Iris pigment epithelial cell (primary cell): ENCODE measurements around the gene KDM5B.
"Not testable (repeated sequence)": the region's sequence is repeated elsewhere in the genome, so short reads cannot be mapped to it uniquely, and the experiment has no call there.

Experiments
- DNase-seq: peaks from one replicate; pipeline ENCODE4 v3.0.0-alpha.2; 2011; ENCODE audit warnings: low read depth

KDM5B gene

GRCh38 chr1:202812176-202813026 lies 4.2 kb upstream of the KDM5B start:
- no peak for DNase-seq

- peak; percentile 17 for DNase-seq
Measured at GRCh38 chr1:202811296-202812175, 3.3 kb upstream of the KDM5B start.

DNA sequence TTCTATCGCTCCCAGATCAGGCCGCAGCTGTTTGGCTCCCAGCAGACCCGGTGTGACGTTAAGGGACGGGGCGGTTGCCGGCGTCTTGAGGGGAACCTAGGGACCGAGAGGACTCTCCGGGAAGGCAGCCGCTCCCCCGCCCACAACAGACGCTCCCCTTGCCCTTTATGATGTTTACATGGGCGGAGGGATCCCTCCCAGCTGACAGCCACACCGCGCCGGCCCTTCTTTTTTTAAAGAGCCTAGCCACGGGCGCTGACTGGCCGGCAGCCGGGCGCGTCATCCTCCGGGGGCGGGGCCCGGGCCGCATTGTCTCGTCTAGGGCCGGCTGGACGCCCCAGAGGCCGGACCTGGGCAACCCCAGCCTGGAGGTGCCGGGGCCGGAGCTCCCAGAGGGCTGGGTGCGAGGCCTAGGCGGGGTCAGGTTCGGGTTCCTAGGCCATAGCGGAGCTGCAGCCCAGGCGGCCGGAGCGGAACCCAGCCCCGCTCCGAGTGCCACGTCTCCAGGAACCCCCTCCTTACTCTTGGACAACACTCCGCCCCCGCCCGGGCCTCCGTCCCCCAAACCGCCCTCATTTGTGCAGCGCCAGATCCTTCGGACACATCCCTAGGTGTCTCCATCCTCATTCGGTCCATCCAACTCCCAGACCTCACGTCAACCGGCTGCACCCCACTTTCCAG lies 2.5 kb upstream of the KDM5B start, which contains the start of gene PCAT6:
Gene PCAT6, plus strand, starts transcription at position 340 of the 681 bp plus-strand sequence.
- peak; percentile 97 for DNase-seq

DNA sequence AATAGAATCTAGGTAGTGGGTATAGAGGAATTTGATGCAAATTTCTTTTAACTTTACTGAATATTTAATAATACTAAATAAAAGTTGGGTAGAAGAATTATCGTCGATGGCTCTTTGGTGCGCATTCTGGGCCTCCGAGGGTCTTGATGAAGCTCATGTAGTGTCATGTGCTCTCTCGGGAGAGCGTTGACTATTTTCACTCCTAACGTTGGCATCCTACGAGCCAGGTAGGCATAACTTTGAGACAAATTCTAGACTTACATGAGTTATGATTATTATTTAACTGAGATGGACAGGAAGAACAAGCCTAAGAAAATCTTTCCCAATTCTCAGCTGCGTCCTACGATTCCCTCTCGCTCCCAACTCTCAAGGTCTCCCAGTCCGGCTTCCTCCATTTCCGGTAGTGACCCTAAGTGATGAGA lies 2.0 kb upstream of the KDM5B start:
- no peak for DNase-seq

DNA sequence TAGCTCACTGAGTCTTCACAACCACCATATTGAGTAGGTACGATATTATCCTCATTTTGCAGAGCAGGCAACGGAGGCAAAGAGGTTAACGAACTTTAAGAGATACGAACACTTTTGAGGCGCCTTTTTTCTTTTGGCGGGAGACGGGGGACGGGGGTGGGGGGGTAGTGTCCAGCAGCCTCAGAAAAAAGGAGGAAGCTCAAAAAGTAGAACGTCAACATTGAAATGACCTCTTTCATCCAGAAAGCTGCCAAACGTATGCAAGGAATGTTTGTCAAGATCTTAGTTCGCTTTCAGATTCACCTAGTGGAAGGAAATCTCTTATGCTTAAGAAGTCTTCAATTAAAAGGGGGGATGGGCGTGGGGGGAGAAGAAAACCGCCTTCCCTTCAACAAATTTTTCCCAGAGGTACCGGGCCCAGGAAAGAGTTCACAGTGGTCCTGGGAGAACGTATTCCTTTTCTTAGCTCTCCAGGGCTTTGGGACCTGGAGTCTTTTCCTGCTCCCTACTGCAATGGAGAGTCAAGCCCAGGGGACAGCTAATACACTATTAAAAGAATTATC lies 1.5 kb upstream of the KDM5B start:
- DNase-seq: no peak

DNA sequence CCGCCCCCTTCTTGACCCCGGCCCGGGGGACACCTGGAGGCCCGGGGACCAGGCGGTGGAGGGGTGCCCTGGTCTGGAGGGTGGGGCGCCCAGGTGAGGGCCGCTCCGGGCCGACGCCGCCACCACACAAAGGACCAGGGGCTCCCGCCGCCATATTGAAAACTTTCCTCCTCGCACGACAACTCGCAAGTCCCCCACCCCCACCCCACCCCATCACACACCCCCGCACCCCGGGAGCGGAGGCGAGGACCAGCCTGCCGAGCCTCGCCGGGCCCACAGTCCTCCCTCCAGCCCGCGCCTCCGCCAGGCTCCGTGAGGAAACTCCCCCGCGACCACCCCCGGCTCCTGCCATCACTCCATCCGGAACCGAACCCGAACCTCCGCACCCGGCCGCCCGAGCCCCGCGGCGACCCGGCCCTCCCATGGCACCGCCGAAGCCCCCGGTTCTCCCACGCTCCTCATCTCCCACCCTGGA lies 733 bp downstream of the KDM5B start:
- DNase-seq: peak; percentile 53

- DNase-seq: peak; percentile 17
Measured at GRCh38 chr1:202806845-202807450, 1.3 kb downstream of the KDM5B start.

GRCh38 chr1:202805886-202806844 lies 2.1 kb downstream of the KDM5B start:
- DNase-seq: peak; percentile 51

DNA sequence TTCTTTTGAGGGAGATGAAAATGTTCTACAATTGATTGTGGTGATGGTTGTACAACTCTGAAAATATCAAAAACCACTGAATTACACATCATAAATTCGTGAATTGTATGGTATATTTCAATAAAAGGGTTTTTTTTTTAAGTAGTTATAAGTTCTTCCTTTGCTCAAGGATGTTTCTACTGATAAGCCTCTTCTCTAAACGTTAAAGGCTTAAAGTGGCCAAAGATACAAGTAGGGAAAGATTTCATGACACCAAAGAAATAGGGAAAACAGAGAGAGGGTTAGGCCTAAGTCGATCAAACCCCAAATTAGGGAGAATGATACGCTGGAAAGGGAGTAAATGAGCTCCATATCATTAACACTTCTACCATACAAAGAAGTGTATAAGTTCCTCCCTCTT lies 4.1 kb downstream of the KDM5B start:
- no peak for DNase-seq

GRCh38 chr1:202802998-202803932 lies 5.0 kb downstream of the KDM5B start:
- peak; percentile 72 for DNase-seq

GRCh38 chr1:202802034-202802433 lies 6.2 kb downstream of the KDM5B start:
- DNase-seq: no peak

GRCh38 chr1:202801175-202801574 lies 7.0 kb downstream of the KDM5B start:
- no peak for DNase-seq

GRCh38 chr1:202800742-202801141 lies 7.5 kb downstream of the KDM5B start:
- DNase-seq: no peak

GRCh38 chr1:202798792-202799331 lies 9.4 kb downstream of the KDM5B start:
- DNase-seq: no peak

DNA sequence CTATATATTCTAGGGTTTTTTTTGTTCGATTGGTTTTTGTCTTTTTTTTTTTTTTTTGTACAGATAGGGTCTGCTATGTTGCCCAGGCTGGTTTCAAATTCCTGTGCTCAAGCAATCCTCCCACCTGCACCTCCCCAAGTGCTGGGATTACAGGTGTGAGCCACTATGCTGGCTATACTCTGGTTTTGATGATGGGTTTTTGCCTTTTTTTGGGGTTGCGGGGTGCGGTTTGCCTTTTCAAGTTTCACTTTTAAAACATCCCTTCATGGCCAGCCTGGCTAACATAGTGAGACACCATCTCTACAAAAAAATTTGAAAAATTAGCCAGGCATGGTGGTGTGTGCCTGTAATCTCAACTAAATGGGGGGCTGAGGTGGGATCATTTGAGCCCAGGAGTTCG lies 10.0 kb downstream of the KDM5B start:
- no peak for DNase-seq

GRCh38 chr1:202796670-202797069 lies 11.6 kb downstream of the KDM5B start:
- DNase-seq: no peak

DNA sequence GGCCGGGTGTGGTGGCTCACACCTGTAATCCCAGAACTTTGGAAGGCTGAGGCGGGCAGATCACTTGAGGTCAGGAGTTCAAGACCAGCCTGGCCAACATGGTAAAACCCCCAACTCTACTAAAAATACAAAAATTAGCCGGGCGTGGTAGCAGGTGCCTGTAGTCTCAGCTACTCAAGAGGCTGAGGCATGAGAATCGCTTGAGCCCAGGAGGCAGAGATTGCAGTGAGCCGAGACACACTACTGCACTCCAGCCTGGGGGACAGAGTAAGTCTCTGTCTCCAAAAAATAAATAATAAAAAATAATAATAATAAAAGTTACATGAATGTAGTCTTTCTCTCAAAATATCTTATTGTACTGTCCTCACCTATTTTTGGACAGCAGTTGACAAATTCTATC lies 13.3 kb downstream of the KDM5B start:
- DNase-seq: not testable (repeated sequence)

GRCh38 chr1:202794051-202794740 lies 14.0 kb downstream of the KDM5B start:
- no peak for DNase-seq
